SJSA1 (cell line): ENCODE data around the gene FBXO3. TPM values are rescaled to one million over a fixed set of nuclear protein-coding genes. Genes with fewer than 3 reads are reported as not detected.

Experiments used
- DNase-seq, 2 experiments: peaks; one replicate each; pipeline ENCODE4 v3.0.0-alpha.2; 2015 to 2020; ENCODE audit warnings: low spot score in 2 of 2, low read depth in 1 of 2
- H3K27ac ChIP-seq: fragments of 250-450 bp; sonication (Bioruptor Pico); 2 replicates; pipeline ENCODE4 v1.5.1; 2020; ENCODE audit warnings: mild to moderate bottlenecking, moderate library complexity
- H3K27me3 ChIP-seq: fragments of 250-450 bp; sonication (Bioruptor Pico); replicated peaks from 2 replicates; pipeline ENCODE4 v1.5.1; 2020; ENCODE audit warnings: mild to moderate bottlenecking, moderate library complexity
- H3K36me3 ChIP-seq: fragments of 250-450 bp; sonication (Bioruptor Pico); 2 replicates; pipeline ENCODE4 v1.5.1; 2020; ENCODE audit warnings: mild to moderate bottlenecking
- H3K4me1 ChIP-seq: fragments of 250-450 bp; sonication (Bioruptor Pico); replicated peaks from 2 replicates; pipeline ENCODE4 v1.6.1; 2021; ENCODE audit warnings: mild to moderate bottlenecking
- H3K4me3 ChIP-seq: fragments of 250-450 bp; sonication (Bioruptor Pico); 2 replicates; pipeline ENCODE4 v1.5.1; 2020; ENCODE audit warnings: mild to moderate bottlenecking
- H3K9me3 ChIP-seq: fragments of 250-450 bp; sonication (Bioruptor Pico); replicated peaks from 2 replicates; pipeline ENCODE4 v1.5.1; 2020; ENCODE audit warnings: mild to moderate bottlenecking
- total RNA-seq: library from RNA; depleted of rRNA; stranded (reverse); fragments of >200 nt; shearing (Covaris generic); gene quantifications from 2 replicates; pipeline ENCODE4 v1.2.3, GENCODE V29; 2014

FBXO3 gene
- total RNA-seq, 1 experiment from 2014 or later = 46.2 TPM

DNA sequence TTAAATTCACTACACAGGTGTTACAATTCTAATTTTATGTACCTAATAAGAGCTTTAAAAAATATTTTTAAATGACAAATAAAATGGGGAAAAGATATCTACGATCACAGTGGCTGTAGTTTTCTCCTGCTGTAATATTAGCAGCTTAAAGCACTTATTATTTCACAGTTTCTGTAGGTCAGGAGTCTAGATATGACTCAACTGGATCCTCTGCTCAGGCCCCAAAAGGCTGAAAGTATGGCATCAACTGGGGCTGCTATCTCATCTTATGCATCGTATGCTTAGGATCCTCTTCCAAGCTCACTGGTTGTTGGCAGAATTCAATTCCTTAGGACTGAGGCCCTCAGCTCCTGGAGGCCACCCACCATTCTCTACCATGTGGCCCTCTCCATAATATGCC, 12.8 kb downstream of the FBXO3 start:
- peaks cover 33% of the 10 kb centered on the region for H3K36me3 ChIP-seq
- H3K27ac ChIP-seq = no peak overlapping the region
- DNase-seq = no peak
- H3K9me3 ChIP-seq = no peaks in the 10 kb centered on the region
- H3K4me1 ChIP-seq = no peaks in the 10 kb centered on the region
- H3K4me3 ChIP-seq = no peak overlapping the region
- no peaks in the 10 kb centered on the region for H3K27me3 ChIP-seq

- Histone ChIP-seq H3K4me3 (no peak overlapping the region), H3K36me3 (peaks cover 27% of the 10 kb centered on the region), H3K4me1 (no peaks in the 10 kb centered on the region), H3K27me3 (no peaks in the 10 kb centered on the region), H3K9me3 (no peaks in the 10 kb centered on the region), H3K27ac (no peak overlapping the region)
- no peak for DNase-seq
These were observed 20.9 kb downstream of the FBXO3 start for GRCh38 chr11:33753304-33753967.

GRCh38 chr11:33751878-33752277, 22.4 kb downstream of the FBXO3 start:
- DNase-seq = no peak
- Histone ChIP-seq H3K4me3 (no peak overlapping the region), H3K4me1 (peaks cover 6% of the 10 kb centered on the region), H3K36me3 (peaks cover 26% of the 10 kb centered on the region), H3K9me3 (no peaks in the 10 kb centered on the region), H3K27me3 (no peaks in the 10 kb centered on the region), H3K27ac (no peak overlapping the region)

DNA sequence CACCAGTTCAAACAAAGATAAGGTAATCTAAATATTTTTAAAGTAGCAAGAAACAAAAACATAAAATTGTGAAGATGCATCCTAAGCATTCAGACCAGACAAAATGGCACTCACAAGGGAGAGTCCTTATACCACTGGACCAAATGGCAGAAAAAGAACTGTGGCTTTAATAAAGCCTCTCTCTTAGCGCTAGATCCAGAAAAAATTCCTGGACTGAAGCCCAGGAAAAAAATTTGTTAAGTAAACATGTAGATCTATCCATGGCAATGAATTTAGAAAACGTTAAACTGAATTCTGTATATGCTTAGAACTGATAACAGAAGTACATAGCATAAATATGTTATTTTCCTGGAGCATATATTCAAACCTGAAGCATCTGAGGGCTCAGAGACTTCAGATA, 26.3 kb downstream of the FBXO3 start:
- H3K4me3 ChIP-seq = no peak overlapping the region
- no peak for DNase-seq
- no peaks in the 10 kb centered on the region for H3K9me3 ChIP-seq
- H3K27me3 ChIP-seq = no peaks in the 10 kb centered on the region
- H3K27ac ChIP-seq = no peak overlapping the region
- H3K4me1 ChIP-seq = peaks cover 11% of the 10 kb centered on the region
- peaks cover 16% of the 10 kb centered on the region for H3K36me3 ChIP-seq

DNA sequence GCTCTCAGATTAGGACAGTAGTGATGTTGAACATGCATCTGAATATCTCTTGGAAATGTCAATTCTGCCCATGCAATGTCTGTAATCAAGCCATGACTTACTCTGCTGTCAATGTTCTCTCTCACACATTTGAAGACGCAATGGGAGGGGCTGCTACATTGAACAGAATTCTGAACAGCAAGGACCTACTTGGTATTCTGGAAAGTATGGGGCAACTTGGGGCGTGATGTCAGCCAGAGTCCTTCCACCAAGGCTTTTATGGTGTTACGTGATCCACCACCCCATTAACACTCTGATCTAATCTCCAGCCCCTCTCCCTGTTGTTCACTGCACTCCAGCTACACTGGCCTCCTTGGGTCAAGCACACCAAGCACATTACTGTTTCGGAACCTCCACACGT, 31.0 kb downstream of the FBXO3 start:
- Histone ChIP-seq H3K9me3 (peaks cover 5% of the 10 kb centered on the region; the same call in 1 of the 2 replicates), H3K27ac (no peak overlapping the region), H3K4me3 (no peak overlapping the region), H3K4me1 (peaks cover 21% of the 10 kb centered on the region), H3K36me3 (peaks cover 10% of the 10 kb centered on the region), H3K27me3 (no peaks in the 10 kb centered on the region)
- DNase-seq = no peak

DNA sequence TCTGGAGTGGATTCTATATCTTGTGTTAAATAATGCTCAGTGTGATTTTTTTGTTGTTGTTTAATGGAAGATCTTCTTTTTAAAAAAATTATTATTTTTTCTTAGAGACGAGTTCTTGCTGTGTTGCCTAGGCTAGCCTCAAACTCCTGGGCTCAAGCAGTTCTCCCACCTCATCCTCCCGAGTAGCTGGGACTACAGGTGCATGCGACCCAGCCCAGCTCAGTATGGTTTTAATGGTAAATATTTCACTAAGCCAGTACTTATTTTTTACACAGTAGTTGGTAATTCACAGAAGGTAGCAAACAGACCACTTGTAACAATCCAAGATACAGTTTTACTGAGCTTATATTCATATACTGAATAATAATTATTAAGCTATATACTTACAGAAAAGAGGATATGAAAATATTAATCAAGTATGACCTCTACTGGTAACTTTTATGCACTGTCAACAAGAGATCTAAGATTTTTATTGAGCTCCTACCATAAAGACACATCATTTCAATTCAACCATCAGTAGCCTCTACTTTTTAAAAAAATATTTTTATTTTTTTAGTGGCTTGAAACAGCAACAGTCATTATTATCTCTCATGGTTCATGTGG, 32.0 kb downstream of the FBXO3 start:
- peaks cover 24% of the 10 kb centered on the region for H3K4me1 ChIP-seq
- H3K9me3 ChIP-seq = peaks cover 5% of the 10 kb centered on the region; the same call in 1 of the 2 replicates
- no peaks in the 10 kb centered on the region for H3K27me3 ChIP-seq
- H3K27ac ChIP-seq = no peak overlapping the region
- peaks cover 10% of the 10 kb centered on the region for H3K36me3 ChIP-seq
- no peak for DNase-seq
- no peak overlapping the region for H3K4me3 ChIP-seq

DNA sequence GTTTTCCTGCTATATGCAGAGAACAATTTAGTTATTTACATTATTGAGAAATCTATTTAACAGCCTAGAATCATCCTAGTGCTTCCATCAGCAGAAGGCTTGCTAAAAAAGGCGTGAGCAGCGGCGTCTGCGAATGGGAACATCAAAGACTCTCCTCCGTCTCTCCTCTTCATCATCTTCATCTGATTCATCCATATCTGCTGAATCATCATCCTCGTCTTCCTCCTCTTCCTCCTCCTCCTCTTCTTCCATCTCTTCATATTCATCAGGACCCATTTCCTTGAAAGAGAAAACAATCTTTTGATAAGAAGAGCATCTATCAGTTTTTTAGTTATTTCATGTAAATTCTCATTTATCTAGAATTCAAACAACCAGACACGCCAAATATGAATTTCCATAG, 32.5 kb downstream of the FBXO3 start:
- Histone ChIP-seq H3K4me1 (peaks cover 30% of the 10 kb centered on the region), H3K27me3 (no peaks in the 10 kb centered on the region), H3K9me3 (peaks cover 5% of the 10 kb centered on the region; the same call in 1 of the 2 replicates), H3K4me3 (no peak overlapping the region), H3K36me3 (peaks cover 7% of the 10 kb centered on the region), H3K27ac (no peak overlapping the region)
- DNase-seq = no peak

GRCh38 chr11:33737362-33737821, 36.9 kb downstream of the FBXO3 start:
- Histone ChIP-seq H3K4me1 (peaks cover 43% of the 10 kb centered on the region), H3K27ac (peak overlapping the region; percentile 91), H3K4me3 (peak overlapping the region; percentile 87), H3K9me3 (peaks cover 5% of the 10 kb centered on the region; the same call in 1 of the 2 replicates), H3K36me3 (peaks cover 37% of the 10 kb centered on the region), H3K27me3 (no peaks in the 10 kb centered on the region)
- DNase-seq = no peak

GRCh38 chr11:33736148-33736812, 38.0 kb downstream of the FBXO3 start, which contains the start of gene CD59:
Gene CD59, minus strand, starts transcription at chr11:33736423. Its CDS starts 13,978 bp downstream, at chr11:33722445.
- Histone ChIP-seq H3K4me3 (peak within 1 kb of the TSS; percentile 87), H3K27ac (peak within 1 kb of the TSS; percentile 91), H3K4me1 (peaks cover 50% of the 10 kb centered on the region), H3K9me3 (peaks cover 5% of the 10 kb centered on the region; the same call in 1 of the 2 replicates), H3K27me3 (no peaks in the 10 kb centered on the region), H3K36me3 (peaks cover 48% of the 10 kb centered on the region)
- DNase-seq = peak; percentile 86 to 96

- Histone ChIP-seq H3K27ac (peak overlapping the region; percentile 91), H3K9me3 (peaks cover 5% of the 10 kb centered on the region; the same call in 1 of the 2 replicates), H3K36me3 (peaks cover 54% of the 10 kb centered on the region), H3K4me3 (peak overlapping the region; percentile 87), H3K4me1 (peaks cover 50% of the 10 kb centered on the region), H3K27me3 (no peaks in the 10 kb centered on the region)
- DNase-seq = peak in 1 of 2 experiments; percentile 47
These were observed 38.8 kb downstream of the FBXO3 start for GRCh38 chr11:33735271-33736147.

DNA sequence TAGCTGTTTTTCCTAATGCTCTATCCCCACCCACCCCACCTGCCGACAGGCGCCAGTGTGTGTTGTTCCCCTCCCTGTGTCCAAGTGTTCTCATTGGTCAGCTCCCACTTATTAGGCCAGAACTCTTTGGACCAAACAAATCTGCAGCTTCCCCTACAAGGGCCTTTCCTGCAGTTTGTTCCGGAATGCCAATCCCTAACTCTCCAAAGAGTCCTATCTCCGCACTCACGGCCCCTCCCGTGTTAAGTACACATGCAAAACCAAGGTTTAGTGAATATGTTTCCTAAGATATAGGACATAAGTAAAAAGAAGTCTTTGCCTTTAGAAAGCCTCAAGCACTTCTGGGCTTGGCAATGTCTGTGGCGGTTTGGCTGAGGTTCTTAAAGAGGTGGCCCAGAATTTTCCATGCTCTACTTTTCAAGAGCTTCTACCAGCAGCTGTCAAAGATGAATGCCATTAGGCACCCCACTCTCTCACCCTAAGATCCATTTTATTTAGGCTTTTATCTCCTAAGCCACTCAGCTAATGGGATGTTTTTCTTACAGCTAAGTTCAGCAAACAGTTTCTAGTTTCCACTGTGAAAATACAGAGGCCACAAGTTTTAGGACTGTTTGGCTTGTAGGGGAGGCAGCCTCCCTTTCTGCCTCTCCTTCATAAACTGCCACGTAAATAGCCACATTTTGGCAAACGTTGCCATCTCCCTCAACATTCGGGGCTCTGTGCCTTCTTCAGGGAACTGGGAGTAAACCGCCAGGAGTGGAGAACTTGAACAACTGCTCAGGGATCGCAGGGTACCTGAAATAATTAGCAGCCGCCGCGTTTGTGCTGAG, 39.7 kb downstream of the FBXO3 start:
- peak overlapping the region; percentile 87 for H3K4me3 ChIP-seq

GRCh38 chr11:33733980-33734379, 40.3 kb downstream of the FBXO3 start:
- H3K4me3 ChIP-seq = peak overlapping the region; percentile 87
- H3K27ac ChIP-seq = no peak overlapping the region
- H3K9me3 ChIP-seq = no peaks in the 10 kb centered on the region
- no peaks in the 10 kb centered on the region for H3K27me3 ChIP-seq
- H3K36me3 ChIP-seq = peaks cover 66% of the 10 kb centered on the region
- peaks cover 44% of the 10 kb centered on the region for H3K4me1 ChIP-seq
- no peak for DNase-seq

More for the DNA sequence above, 39.7 kb downstream of the FBXO3 start:
- Histone ChIP-seq H3K9me3 (peaks cover 2% of the 10 kb centered on the region; the same call in 1 of the 2 replicates), H3K27ac (peak overlapping the region; percentile 91), H3K36me3 (peaks cover 59% of the 10 kb centered on the region), H3K27me3 (no peaks in the 10 kb centered on the region), H3K4me1 (peaks cover 44% of the 10 kb centered on the region)
- peak in 1 of 2 experiments; percentile 30 for DNase-seq
